Measurements from ENCODE around the gene MELTF. TPM values are rescaled to one million over a fixed set of nuclear protein-coding genes. Genes with fewer than 3 reads are reported as not detected.

Gene MELTF
- total and polyA plus RNA-seq, 2 of the 13 experiments (the other 11 are each of a cell fraction or from before 2014, with no cell fraction given) = 3.2 to 7.5 TPM

- TF ChIP-seq CEBPZ (IDR thresholded peaks at IDR 0.05; ENCODE audit: low read length) (no peak), TAF15 (IDR thresholded peaks at IDR 0.05; ENCODE audit: low read depth, low read length, poor library complexity, severe bottlenecking) (no peak), KLF15 (CRISPR knock-in tag; IDR thresholded peaks at IDR 0.05; ENCODE audit: borderline replicate concordance) (no peak), EP300 (IDR thresholded peaks at IDR 0.05; ENCODE audit: low read depth in 2 of 2, low read length in 2 of 2) (no peak), EP300 (CRISPR knock-in tag; IDR thresholded peaks at IDR 0.05; ENCODE audit: borderline replicate concordance) (no peak), RARA (CRISPR knock-in tag; IDR thresholded peaks at IDR 0.05) (peak; percentile 65), ZNF441 (CRISPR knock-in tag; IDR thresholded peaks at IDR 0.05; ENCODE audit: borderline replicate concordance) (peak; percentile 45; the same call in 1 of the 2 replicates), PHF8 (CRISPR knock-in tag; IDR thresholded peaks at IDR 0.05) (peak; percentile 45; the same call in 1 of the 2 replicates), ZNF784 (CRISPR knock-in tag; IDR thresholded peaks at IDR 0.05; ENCODE audit: borderline replicate concordance) (no peak), ZNF660 (CRISPR knock-in tag; IDR thresholded peaks at IDR 0.05; ENCODE audit: borderline replicate concordance, low read depth) (no peak), BHLHE40 (IDR thresholded peaks at IDR 0.05; ENCODE audit: low read length) (no peak), ZNF557 (CRISPR knock-in tag; IDR thresholded peaks at IDR 0.05) (no peak), ZNF253 (CRISPR knock-in tag; IDR thresholded peaks at IDR 0.05; ENCODE audit: borderline replicate concordance) (no peak), FOXO1 (CRISPR knock-in tag; IDR thresholded peaks at IDR 0.05) (no peak), IKZF4 (CRISPR knock-in tag; IDR thresholded peaks at IDR 0.05; ENCODE audit: borderline replicate concordance, low read depth, not compliant biosample characterization) (peak; percentile 61), CENPBD1 (CRISPR knock-in tag; IDR thresholded peaks at IDR 0.05; ENCODE audit: borderline replicate concordance, low read depth) (no peak), ZNF687 (CRISPR knock-in tag; IDR thresholded peaks at IDR 0.05) (peak; percentile 59), ZNF737 (CRISPR knock-in tag; IDR thresholded peaks at IDR 0.05; ENCODE audit: borderline replicate concordance) (no peak)
Measured at GRCh38 chr3:197029511-197030167, at the start of gene MELTF (continued).

Measured in HepG2 (cell line).